Gastrocnemius medialis (tissue), 4 donors: ENCODE data around the gene TPX2. TPM values are rescaled to one million over a fixed set of nuclear protein-coding genes. Genes with fewer than 3 reads are reported as not detected.

Experiments
- ATAC-seq, 2 donors: fragments of 150-250 bp; one replicate each; pipeline ENCODE4 v1.9.1; 2016
- DNase-seq, 2 donors: peaks; one replicate each; pipeline ENCODE4 v3.0.0-alpha.2; 2019
- H3K27ac ChIP-seq, 4 donors: fragments of 200-600 bp; sonication (generic); 1 replicate in 1 of 4; 2 replicates in 3 of 4; pipeline ENCODE4 v1.5.1; 2016 to 2018; ENCODE audit warnings: mild to moderate bottlenecking in 2 of 4, moderate library complexity in 1 of 4
- H3K27me3 ChIP-seq, 3 donors: fragments of 200-600 bp; sonication (generic) in 2 of 3; 1 replicate in 1 of 3; 2 replicates in 2 of 3; pipeline versions ENCODE4 v1.5.1 to v1.6.0; 2016 to 2019; ENCODE audit warnings: mild to moderate bottlenecking in 1 of 3, moderate library complexity in 1 of 3
- H3K36me3 ChIP-seq, 2 donors: fragments of 200-600 bp; sonication (generic) in 1 of 2; one replicate each; pipeline ENCODE4 v1.5.1; 2017 to 2018
- H3K4me1 ChIP-seq, 2 donors: fragments of 200-600 bp; sonication (generic) in 1 of 2; one replicate each; pipeline ENCODE4 v1.5.1; 2016 to 2017; ENCODE audit warnings: mild to moderate bottlenecking in 2 of 2
- H3K4me3 ChIP-seq, 4 donors: fragments of 200-600 bp; sonication (generic) in 3 of 4; 1 replicate in 1 of 4; 2 replicates in 3 of 4; pipeline ENCODE4 v1.5.1; 2016 to 2019; ENCODE audit warnings: mild to moderate bottlenecking in 2 of 4
- H3K9me3 ChIP-seq, 3 donors: fragments of 200-600 bp; sonication (generic) in 2 of 3; 1 replicate in 1 of 3; 2 replicates in 2 of 3; pipeline ENCODE4 v1.5.1; 2016 to 2019
- POLR2A ChIP-seq, 2 donors: fragments of 450-650 bp; IDR thresholded peaks; one replicate each; pipeline ENCODE4 v1.6.1; 2017; ENCODE audit warnings: antibody characterized with exemption in 2 of 2, mild to moderate bottlenecking in 2 of 2, moderate library complexity in 2 of 2
- in situ Hi-C, 4 donors: fragments of 200-750 bp; cut with MboI; loops; one replicate each; pipeline versions ENCODE4 v1.15.0 to v1.8.0; 2017; ENCODE audit warnings: low sequenced_read_pairs in 4 of 4
- intact Hi-C: fragments of 100-400 bp; cut with DNase I; formaldehyde crosslinking; loops from one replicate; pipeline ENCODE4 v1.15.1; 2023; ENCODE audit warnings: low total_unique reads
- total RNA-seq, 4 donors: library from RNA; depleted of rRNA; stranded (reverse); fragments of >200 nt; gene quantifications; one replicate each; pipeline versions ENCODE4 v1.1.0 to v1.2.3, GENCODE V29; 2016
- TF ChIP-seq, protein P1 (sequence below), 5 experiments: fragments of 450-650 bp in 3 of 5; fragments of 200-600 bp in 2 of 5; sonication (generic) in 2 of 5; IDR thresholded peaks in 4 of 5; conservative IDR thresholded peaks in 1 of 5; 1 replicate in 4 of 5; 2 replicates in 1 of 5; pipeline ENCODE4 v1.5.1; 2016 to 2019; ENCODE audit warnings: antibody characterized with exemption in 5 of 5, mild to moderate bottlenecking in 3 of 5, moderate library complexity in 3 of 5

Gene TPX2
- total RNA-seq, 4 donors from 2014 or later: 0.46 to 1.9 (median 1.0) TPM

DNA sequence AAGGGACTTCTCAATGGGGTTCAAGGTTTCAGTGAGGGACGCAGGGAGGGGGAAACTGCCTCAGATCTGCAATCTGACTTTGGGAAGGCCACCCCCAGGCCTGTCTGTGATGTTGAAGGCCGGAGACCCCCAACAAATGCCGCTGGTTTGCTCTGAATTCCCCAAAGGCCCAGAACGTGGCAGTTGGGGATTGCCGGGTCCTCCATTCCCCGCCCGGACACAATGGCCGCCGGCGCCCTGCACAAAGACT, 16.1 kb upstream of the TPX2 start:
- H3K27me3 ChIP-seq: no peaks in the 10 kb centered on the region
- peak overlapping the region; percentile 76 to 87 (median 82) for H3K4me3 ChIP-seq
- peak overlapping the region; percentile 97 to 98 (median 97) for H3K27ac ChIP-seq
- intact Hi-C loops (loop anchor here (1.0 to 10.0 kb wide), 5 partner anchors 16 to 232 kb away; partner anchors contain the start of genes PDRG1 and TPX2), in situ Hi-C loops (loop anchor here in 2 of 4 donors (5.0 kb wide), 1 partner anchor 61 kb away; no protein-coding TSS in a partner anchor)
- peaks cover 22 to 28% of the 10 kb centered on the region in 2 donors for H3K4me1 ChIP-seq
- no peak for DNase-seq
- H3K36me3 ChIP-seq: peaks cover 0 to 17% of the 10 kb centered on the region in 2 donors
- peak; percentile 44 to 50 for ATAC-seq
- no peaks in the 10 kb centered on the region for H3K9me3 ChIP-seq
- no peak for TF ChIP-seq POLR2A (IDR thresholded peaks at IDR 0.05)
- TF ChIP-seq, protein P1, sequence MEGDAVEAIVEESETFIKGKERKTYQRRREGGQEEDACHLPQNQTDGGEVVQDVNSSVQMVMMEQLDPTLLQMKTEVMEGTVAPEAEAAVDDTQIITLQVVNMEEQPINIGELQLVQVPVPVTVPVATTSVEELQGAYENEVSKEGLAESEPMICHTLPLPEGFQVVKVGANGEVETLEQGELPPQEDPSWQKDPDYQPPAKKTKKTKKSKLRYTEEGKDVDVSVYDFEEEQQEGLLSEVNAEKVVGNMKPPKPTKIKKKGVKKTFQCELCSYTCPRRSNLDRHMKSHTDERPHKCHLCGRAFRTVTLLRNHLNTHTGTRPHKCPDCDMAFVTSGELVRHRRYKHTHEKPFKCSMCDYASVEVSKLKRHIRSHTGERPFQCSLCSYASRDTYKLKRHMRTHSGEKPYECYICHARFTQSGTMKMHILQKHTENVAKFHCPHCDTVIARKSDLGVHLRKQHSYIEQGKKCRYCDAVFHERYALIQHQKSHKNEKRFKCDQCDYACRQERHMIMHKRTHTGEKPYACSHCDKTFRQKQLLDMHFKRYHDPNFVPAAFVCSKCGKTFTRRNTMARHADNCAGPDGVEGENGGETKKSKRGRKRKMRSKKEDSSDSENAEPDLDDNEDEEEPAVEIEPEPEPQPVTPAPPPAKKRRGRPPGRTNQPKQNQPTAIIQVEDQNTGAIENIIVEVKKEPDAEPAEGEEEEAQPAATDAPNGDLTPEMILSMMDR (IDR thresholded peaks at IDR 0.05 in 4 of 5, conservative IDR thresholded peaks at IDR 0.05 in 1 of 5): peak in 1 of 5 experiments; percentile 41

GRCh38 chr20:31723319-31724078, 15.6 kb upstream of the TPX2 start:
- H3K4me1 ChIP-seq: peaks cover 19 to 23% of the 10 kb centered on the region in 2 donors
- H3K27ac ChIP-seq: peak overlapping the region; percentile 97 to 98 (median 97)
- intact Hi-C loops (loop anchor here (1.0 to 10.0 kb wide), 6 partner anchors 16 to 231 kb away; partner anchors contain the start of genes PDRG1 and TPX2), in situ Hi-C loops (loop anchor here in 2 of 4 donors (5.0 kb wide), 1 partner anchor 61 kb away; no protein-coding TSS in a partner anchor)
- H3K9me3 ChIP-seq: no peaks in the 10 kb centered on the region
- peaks cover 0 to 17% of the 10 kb centered on the region in 2 donors for H3K36me3 ChIP-seq
- peak; percentile 96 to 98 for DNase-seq
- peak overlapping the region; percentile 76 to 87 (median 82) for H3K4me3 ChIP-seq
- H3K27me3 ChIP-seq: no peaks in the 10 kb centered on the region
- TF ChIP-seq, protein P1 (IDR thresholded peaks at IDR 0.05 in 4 of 5, conservative IDR thresholded peaks at IDR 0.05 in 1 of 5): peak; percentile 97 to 99 (median 98)
- TF ChIP-seq POLR2A (IDR thresholded peaks at IDR 0.05): peak; percentile 85 to 92
- peak; percentile 81 to 84 for ATAC-seq

GRCh38 chr20:31731321-31731717, 7.8 kb upstream of the TPX2 start:
- DNase-seq: no peak
- in situ Hi-C loops: loop anchor here in 3 of 4 donors (10.0 to 25.0 kb wide), 3 partner anchors 93 to 169 kb away; partner anchors contain the start of gene FOXS1 (in 1 of the 3)
- Histone ChIP-seq H3K4me3 (no peak overlapping the region), H3K27ac (no peak overlapping the region), H3K4me1 (no peaks in the 10 kb centered on the region), H3K9me3 (no peaks in the 10 kb centered on the region), H3K36me3 (no peaks in the 10 kb centered on the region), H3K27me3 (no peaks in the 10 kb centered on the region)
- TF ChIP-seq POLR2A (IDR thresholded peaks at IDR 0.05): no peak
- TF ChIP-seq, protein P1 (IDR thresholded peaks at IDR 0.05 in 4 of 5, conservative IDR thresholded peaks at IDR 0.05 in 1 of 5): no peak
- intact Hi-C loops: no loop called here
- no peak for ATAC-seq

GRCh38 chr20:31739550-31739977, 474 bp downstream of the TPX2 start:
- Histone ChIP-seq H3K36me3 (no peaks in the 10 kb centered on the region), H3K4me3 (peak overlapping the region; percentile 65 to 95 (median 70)), H3K27me3 (no peaks in the 10 kb centered on the region), H3K4me1 (peaks cover 9 to 12% of the 10 kb centered on the region in 2 donors), H3K9me3 (no peaks in the 10 kb centered on the region), H3K27ac (peak overlapping the region; percentile 79 to 88 (median 86))
- no peak for ATAC-seq
- in situ Hi-C loops: loop anchor here in 3 of 4 donors (10.0 to 25.0 kb wide), 3 partner anchors 85 to 177 kb away; partner anchors contain the start of gene FOXS1 (in 1 of the 3)
- no peak for TF ChIP-seq POLR2A (IDR thresholded peaks at IDR 0.05)
- TF ChIP-seq, protein P1 (IDR thresholded peaks at IDR 0.05 in 4 of 5, conservative IDR thresholded peaks at IDR 0.05 in 1 of 5): peak in 1 of 5 experiments; percentile 7
- intact Hi-C loops: loop anchor here (1.0 to 5.0 kb wide), 2 partner anchors 16 to 98 kb away; no protein-coding TSS in a partner anchor
- no peak for DNase-seq
